Spleen (tissue), 7 donors: ENCODE data around the gene TIGD6.

Experiments used
- POLR2A ChIP-seq, 3 donors: fragments of 450-650 bp; IDR thresholded peaks; one replicate each; pipeline ENCODE4 v1.5.1; 2017; ENCODE audit warnings: antibody characterized with exemption in 3 of 3, mild to moderate bottlenecking in 1 of 3
- POLR2AphosphoS5 ChIP-seq, 3 donors: sonication (generic); formaldehyde crosslinking; IDR thresholded peaks; one replicate each; pipeline ENCODE4 v1.5.1; 2017; ENCODE audit warnings: antibody characterized with exemption in 3 of 3
- TF ChIP-seq, protein P1 (sequence below), 11 experiments: fragments of 200-600 bp in 7 of 11; fragments of 450-650 bp in 4 of 11; sonication (generic) in 4 of 11; IDR thresholded peaks in 8 of 11; conservative IDR thresholded peaks in 3 of 11; 1 replicate in 7 of 11; 2 replicates in 4 of 11; pipeline versions ENCODE4 v1.4.0 to v1.8.0; 2016 to 2021; ENCODE audit warnings: antibody characterized with exemption in 11 of 11, inconsistent platforms in 4 of 11, mild to moderate bottlenecking in 1 of 11
- donor health status: DM: no; HTN: no; CAD: no; lungs with moderate emphysema.
- donor health status: DM: no; HTN: no; CAD: no.
- donor health status: DM: no; HTN: no; CAD: no.

DNA sequence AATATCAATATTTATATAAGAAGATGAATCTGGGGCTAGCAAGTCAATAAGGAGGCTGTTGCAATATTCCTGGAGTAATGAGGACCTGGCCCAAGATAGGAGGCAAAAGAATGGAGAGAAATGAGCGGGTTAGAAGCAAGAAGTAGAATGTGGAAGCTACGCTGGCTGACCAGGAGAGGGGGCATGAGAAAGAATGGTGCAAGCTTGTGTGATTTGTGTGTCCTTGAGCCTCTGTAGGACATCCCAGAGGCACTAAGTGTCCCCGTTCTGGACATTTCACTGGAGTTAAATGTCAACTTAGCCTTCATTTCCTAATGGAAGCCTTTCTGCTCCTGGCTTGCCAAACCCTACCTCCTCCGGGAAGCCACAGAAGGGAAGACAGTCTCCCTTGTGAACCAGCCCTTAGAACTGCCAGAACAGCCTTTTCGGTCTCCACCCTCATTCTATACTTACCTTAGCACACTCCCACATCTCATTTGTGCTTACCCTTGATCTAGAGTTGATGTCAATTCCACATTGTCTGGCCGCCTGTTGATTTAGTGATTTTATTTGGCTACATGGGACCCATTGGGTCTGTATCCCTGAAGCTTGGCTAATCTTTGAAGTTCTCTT lies 49.2 kb downstream of the TIGD6 start:
- TF ChIP-seq, protein P1, sequence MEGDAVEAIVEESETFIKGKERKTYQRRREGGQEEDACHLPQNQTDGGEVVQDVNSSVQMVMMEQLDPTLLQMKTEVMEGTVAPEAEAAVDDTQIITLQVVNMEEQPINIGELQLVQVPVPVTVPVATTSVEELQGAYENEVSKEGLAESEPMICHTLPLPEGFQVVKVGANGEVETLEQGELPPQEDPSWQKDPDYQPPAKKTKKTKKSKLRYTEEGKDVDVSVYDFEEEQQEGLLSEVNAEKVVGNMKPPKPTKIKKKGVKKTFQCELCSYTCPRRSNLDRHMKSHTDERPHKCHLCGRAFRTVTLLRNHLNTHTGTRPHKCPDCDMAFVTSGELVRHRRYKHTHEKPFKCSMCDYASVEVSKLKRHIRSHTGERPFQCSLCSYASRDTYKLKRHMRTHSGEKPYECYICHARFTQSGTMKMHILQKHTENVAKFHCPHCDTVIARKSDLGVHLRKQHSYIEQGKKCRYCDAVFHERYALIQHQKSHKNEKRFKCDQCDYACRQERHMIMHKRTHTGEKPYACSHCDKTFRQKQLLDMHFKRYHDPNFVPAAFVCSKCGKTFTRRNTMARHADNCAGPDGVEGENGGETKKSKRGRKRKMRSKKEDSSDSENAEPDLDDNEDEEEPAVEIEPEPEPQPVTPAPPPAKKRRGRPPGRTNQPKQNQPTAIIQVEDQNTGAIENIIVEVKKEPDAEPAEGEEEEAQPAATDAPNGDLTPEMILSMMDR (IDR thresholded peaks at IDR 0.05 in 8 of 11, conservative IDR thresholded peaks at IDR 0.05 in 3 of 11), result no peak
- TF ChIP-seq POLR2A (IDR thresholded peaks at IDR 0.05), result no peak
- no peak for TF ChIP-seq POLR2AphosphoS5 (IDR thresholded peaks at IDR 0.05)
